ENCODE measurements around the gene KLF2.

Gene KLF2

GRCh38 chr19:16365300-16365996, 40.8 kb downstream of the KLF2 start:
- DNase-seq = no peak

DNA sequence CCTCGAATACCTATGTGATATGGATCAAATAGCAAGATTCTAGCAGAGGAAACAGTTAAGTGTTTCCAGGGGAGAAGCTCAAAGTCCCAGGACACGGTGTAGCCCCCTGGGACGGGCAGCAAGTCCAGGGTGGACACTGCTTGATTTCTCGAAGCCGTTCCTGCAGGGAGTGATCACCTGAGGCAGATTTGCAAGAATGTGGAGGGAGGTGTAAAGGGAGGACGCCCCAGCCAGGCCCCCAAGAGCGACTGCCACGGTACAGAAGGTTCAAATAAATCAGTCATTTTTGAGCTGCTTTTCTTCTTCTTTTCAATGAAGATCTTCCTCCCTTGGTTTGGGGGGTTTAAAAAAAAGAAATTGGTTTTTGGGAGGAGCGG, 41.4 kb downstream of the KLF2 start:
- DNase-seq = no peak

- no peak for DNase-seq
Observed at GRCh38 chr19:16366433-16367260, 42.0 kb downstream of the KLF2 start.

- no peak for DNase-seq
Observed at GRCh38 chr19:16367261-16367683, 42.6 kb downstream of the KLF2 start.

- DNase-seq = no peak
Observed at GRCh38 chr19:16368385-16369305, 44.0 kb downstream of the KLF2 start.

DNA sequence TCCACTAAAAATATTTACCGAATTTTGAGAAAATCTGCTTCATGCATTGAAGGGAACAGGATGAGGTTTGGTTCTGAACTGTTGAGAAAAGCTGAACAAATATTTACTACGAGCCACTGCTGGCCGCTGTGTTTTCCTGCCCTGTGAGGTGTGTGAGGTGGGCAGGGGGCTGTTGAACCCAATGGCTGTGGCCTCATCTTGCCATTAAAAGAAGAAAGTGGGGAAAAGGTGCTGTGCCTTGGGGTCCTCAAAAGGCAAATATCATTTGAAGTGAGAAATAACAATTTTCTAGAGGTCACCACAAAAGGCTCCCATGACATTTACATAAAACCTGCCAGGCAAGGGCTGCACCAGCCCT, 44.7 kb downstream of the KLF2 start:
- no peak for DNase-seq

DNA sequence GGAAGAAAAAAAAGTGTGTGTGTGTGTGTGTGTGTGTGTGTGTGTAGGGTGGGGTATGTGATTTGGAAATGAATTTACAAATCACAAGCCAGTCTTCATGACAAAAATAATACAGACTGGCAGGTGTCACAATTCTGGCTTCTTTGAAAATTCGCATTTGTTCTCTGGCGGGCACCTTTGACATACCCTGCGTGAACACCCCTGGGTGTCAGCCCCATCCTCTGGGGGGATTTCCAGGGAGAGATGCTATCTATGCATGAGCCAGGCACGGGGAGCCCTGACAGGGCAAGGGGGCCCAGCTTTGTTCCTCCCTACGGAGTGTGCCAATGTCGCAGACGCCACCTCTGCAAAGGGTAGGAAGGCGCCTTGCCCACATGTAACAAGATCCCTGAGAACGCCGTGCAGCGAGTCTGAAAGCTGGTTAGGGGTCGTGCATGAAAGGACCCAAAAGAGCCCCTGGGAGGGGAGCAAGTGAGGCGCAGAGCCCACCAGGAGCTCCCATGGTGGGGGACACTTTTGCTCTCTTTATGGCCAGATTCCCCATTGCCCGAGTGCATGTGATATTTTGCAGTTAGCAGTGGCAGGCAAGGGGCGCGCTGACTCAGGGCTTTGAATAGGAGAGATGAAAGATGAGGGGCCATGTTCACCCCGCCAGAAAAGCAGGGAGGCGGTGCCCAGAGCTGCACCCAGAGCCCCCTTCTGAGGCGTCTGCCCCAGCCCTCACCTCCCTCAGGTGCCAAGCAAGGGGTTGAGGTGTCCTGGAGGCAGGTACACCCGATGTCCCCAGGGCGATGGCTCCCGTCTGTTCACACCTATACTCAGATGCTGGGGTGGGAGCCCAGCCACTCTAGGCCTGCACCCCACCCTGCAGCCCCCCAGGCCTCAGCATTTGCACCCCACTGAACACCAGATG, 45.3 kb downstream of the KLF2 start:
- no peak for DNase-seq

GRCh38 chr19:16370641-16371391, 46.2 kb downstream of the KLF2 start:
- no peak for DNase-seq

DNA sequence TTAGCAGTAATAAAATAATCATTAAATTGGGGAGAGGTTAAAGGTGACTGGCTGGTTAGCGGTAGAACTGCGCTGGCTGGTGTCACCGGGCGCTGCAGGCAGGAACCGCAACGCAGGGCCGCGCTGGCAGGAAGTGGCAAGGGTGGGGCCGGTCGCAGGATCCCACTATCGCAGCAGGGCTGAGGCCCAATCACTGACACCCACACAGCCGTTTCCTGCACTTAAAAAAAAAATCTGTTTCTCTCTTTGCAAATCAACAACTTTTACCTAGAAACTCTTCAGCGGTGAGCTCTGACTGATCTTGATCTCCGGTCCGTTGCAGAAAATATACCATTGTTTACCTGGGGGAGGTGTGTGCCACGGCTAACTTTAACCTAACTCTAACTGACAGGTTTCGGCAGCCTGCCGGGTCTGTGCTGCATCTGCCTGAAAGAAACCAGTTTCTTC, 46.9 kb downstream of the KLF2 start:
- DNase-seq = no peak

DNA sequence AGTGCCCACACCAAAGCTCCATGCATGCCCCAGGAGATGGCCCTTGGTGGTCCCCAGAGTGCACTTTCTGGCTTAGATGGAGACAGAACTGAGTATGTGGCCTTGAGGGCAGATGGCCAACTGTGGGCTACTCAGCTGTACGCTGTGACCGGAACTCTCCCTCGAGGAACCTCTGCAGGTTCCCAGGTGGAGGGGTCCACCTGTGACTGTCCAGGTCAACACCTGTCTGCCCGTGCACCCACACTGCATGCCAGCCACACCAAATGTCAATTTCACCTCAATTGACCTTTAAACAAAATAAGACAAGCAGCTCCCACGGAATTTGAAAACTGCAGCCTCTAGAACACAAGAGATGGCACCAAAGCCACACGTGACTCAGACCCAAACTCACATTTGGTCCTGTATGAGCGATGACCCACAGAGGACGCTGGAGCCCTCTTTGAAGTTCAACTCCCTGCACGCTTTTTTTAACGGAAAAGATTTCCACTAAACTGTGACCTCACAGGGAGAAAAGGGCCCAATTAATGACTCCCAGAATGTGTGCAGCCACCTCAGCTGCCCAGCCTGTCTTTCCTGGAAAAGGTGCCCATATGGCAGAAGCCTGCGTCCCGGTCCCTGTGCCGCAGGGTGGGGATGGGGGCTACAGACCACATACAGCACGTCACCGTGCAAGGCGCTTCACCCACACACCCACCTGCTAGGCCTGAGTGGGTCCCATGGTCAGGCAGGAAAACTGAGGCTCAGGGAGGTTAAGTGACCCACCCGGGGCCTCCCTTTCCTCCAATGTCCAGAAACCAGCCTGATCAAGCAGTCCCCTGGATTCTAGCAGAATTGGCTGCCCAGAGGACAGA, 47.7 kb downstream of the KLF2 start:
- DNase-seq = no peak

DNA sequence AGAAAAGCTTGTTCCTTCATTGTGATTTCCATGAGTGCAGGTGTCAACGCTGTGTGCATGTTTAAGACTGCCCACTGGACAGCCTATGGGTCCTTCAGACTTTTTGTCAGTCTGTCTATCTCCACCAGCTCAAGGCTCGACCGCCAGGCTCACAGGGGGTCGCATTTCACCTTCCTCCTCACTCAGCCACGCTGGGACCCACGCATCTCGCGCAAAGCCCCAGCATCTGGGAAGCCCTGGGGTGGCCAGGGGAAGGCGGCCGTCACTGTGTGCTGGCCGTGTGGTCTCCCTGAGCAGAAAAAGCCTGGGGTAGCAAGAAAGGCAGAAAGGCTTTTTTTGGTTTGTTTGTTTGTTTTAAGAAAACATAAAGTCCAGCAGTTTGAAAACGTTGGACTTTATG, 48.5 kb downstream of the KLF2 start:
- no peak for DNase-seq

- no peak for DNase-seq
Observed at GRCh38 chr19:16373532-16373931, 48.9 kb downstream of the KLF2 start.

GRCh38 chr19:16373989-16374388, 49.4 kb downstream of the KLF2 start:
- DNase-seq = no peak

- no peak for DNase-seq
Observed at GRCh38 chr19:16374436-16374835, 49.8 kb downstream of the KLF2 start.

- DNase-seq = no peak
Observed at GRCh38 chr19:16375157-16375935, 50.7 kb downstream of the KLF2 start.

- DNase-seq = no peak
Observed at GRCh38 chr19:16375936-16376185, 51.2 kb downstream of the KLF2 start.

- DNase-seq = no peak
Observed at GRCh38 chr19:16376241-16376640, 51.6 kb downstream of the KLF2 start.

GRCh38 chr19:16376649-16377048, 52.0 kb downstream of the KLF2 start:
- DNase-seq = no peak

DNA sequence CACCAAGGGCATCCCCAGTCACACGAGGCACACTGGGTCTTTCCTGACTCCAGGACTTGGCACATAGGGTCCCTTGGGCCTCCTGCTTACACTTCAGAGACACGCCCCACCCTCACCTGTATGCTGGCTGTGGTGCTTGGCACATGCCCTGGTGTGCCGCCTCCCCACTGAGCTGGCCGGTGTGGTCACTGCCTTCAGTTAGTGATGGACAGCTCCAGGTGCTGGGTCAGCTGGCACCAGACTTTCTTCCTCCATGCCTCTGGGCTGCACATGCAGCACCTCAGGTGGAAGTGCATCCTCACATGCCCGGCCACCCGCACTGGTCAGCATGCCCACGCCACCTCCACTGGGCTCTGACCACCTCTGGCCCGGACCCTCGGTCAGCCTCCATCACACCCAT, 52.9 kb downstream of the KLF2 start:
- DNase-seq = no peak
